ENCODE measurements around the gene TXNDC12. TPM values are rescaled to one million over a fixed set of nuclear protein-coding genes. Genes with fewer than 3 reads are reported as not detected.
A peak's percentile ranks its signal among the peaks of the same experiment; 100 is the strongest.

Gene TXNDC12
- total RNA-seq, 2 donors from 2014 or later, result 30.2 to 39.5 TPM

- Histone ChIP-seq H3K27me3 (no peaks in the 10 kb centered on the region), H3K9me3 (no peaks in the 10 kb centered on the region), H3K27ac (no peak overlapping the region), H3K4me3 (no peak overlapping the region), H3K36me3 (peaks cover 7% of the 10 kb centered on the region), H3K4me1 (no peaks in the 10 kb centered on the region)
- DNase-seq (ENCODE audit: low spot score), result no peak
- TF ChIP-seq, protein P1, sequence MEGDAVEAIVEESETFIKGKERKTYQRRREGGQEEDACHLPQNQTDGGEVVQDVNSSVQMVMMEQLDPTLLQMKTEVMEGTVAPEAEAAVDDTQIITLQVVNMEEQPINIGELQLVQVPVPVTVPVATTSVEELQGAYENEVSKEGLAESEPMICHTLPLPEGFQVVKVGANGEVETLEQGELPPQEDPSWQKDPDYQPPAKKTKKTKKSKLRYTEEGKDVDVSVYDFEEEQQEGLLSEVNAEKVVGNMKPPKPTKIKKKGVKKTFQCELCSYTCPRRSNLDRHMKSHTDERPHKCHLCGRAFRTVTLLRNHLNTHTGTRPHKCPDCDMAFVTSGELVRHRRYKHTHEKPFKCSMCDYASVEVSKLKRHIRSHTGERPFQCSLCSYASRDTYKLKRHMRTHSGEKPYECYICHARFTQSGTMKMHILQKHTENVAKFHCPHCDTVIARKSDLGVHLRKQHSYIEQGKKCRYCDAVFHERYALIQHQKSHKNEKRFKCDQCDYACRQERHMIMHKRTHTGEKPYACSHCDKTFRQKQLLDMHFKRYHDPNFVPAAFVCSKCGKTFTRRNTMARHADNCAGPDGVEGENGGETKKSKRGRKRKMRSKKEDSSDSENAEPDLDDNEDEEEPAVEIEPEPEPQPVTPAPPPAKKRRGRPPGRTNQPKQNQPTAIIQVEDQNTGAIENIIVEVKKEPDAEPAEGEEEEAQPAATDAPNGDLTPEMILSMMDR (IDR thresholded peaks at IDR 0.05), result no peak
Measured at GRCh38 chr1:52045236-52045635, 9.8 kb downstream of the TXNDC12 start.

- no peaks in the 10 kb centered on the region for H3K9me3 ChIP-seq
- peaks cover 20% of the 10 kb centered on the region for H3K36me3 ChIP-seq
- no peaks in the 10 kb centered on the region for H3K27me3 ChIP-seq
- H3K27ac ChIP-seq, result no peak overlapping the region
- H3K4me1 ChIP-seq, result no peaks in the 10 kb centered on the region
- no peak overlapping the region for H3K4me3 ChIP-seq
- DNase-seq (ENCODE audit: low spot score), result no peak
- TF ChIP-seq, protein P1 (IDR thresholded peaks at IDR 0.05), result no peak
Measured at GRCh38 chr1:52041551-52042185, 13.3 kb downstream of the TXNDC12 start.

GRCh38 chr1:52037909-52038308, 17.1 kb downstream of the TXNDC12 start:
- Histone ChIP-seq H3K27ac (no peak overlapping the region), H3K4me3 (no peak overlapping the region), H3K9me3 (no peaks in the 10 kb centered on the region), H3K36me3 (peaks cover 20% of the 10 kb centered on the region), H3K27me3 (no peaks in the 10 kb centered on the region), H3K4me1 (no peaks in the 10 kb centered on the region)
- TF ChIP-seq, protein P1 (IDR thresholded peaks at IDR 0.05), result no peak
- no peak for DNase-seq (ENCODE audit: low spot score)

- Histone ChIP-seq H3K9me3 (no peaks in the 10 kb centered on the region), H3K4me1 (peaks cover 0 to 5% of the 10 kb centered on the region in 2 donors), H3K27ac (no peak overlapping the region), H3K36me3 (peaks cover 20% of the 10 kb centered on the region), H3K4me3 (no peak overlapping the region), H3K27me3 (no peaks in the 10 kb centered on the region)
- TF ChIP-seq, protein P1 (IDR thresholded peaks at IDR 0.05), result no peak
- no peak for DNase-seq (ENCODE audit: low spot score)
Measured at GRCh38 chr1:52037402-52037814, 17.6 kb downstream of the TXNDC12 start.

DNA sequence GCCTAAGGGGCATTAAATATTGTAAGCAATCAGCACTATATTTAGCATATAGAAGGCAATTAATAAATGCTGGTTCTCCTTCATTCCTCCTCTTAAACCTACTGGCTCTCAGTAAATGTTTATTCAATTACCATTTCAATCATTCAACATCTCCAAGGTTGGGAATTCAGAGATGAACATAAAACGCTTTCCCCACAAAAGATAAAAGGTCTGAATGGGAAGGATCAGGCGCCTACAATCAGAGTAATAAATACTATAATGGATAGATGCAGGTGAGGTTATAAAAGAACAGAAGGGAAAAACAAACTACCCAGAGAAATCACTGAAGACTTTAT, 21.0 kb downstream of the TXNDC12 start:
- TF ChIP-seq, protein P1 (IDR thresholded peaks at IDR 0.05), result no peak
- H3K4me1 ChIP-seq, result peaks cover 0 to 17% of the 10 kb centered on the region in 2 donors
- H3K27ac ChIP-seq, result peak overlapping the region; percentile 81 to 83
- H3K4me3 ChIP-seq, result peak overlapping the region; percentile 58 to 80
- no peaks in the 10 kb centered on the region for H3K9me3 ChIP-seq
- H3K36me3 ChIP-seq, result peaks cover under 1% of the 10 kb centered on the region
- DNase-seq (ENCODE audit: low spot score), result no peak
- no peaks in the 10 kb centered on the region for H3K27me3 ChIP-seq
